ENCODE data around the gene GNAL. TPM values are rescaled to one million over a fixed set of nuclear protein-coding genes. Genes with fewer than 3 reads are reported as not detected.

GNAL gene
- total and polyA plus RNA-seq, 2 experiments from 2014 or later = 7.5 to 21.6 TPM

GRCh38 chr18:11695736-11696135, 6.7 kb downstream of the GNAL start:
- Histone ChIP-seq H3K27me3 (ENCODE audit: insufficient read depth) (peaks cover 8% of the 10 kb centered on the region; the same call in 1 of the 2 replicates), H3F3A (replicated peaks; ENCODE audit: low read depth) (no peaks in the 10 kb centered on the region), H4K20me1 (replicated peaks; ENCODE audit: insufficient read depth) (no peaks in the 10 kb centered on the region), H3K27ac (ENCODE audit: low read depth) (no peak overlapping the region), H3K4me3 (no peak overlapping the region), H3K9me2 (ENCODE audit: insufficient read depth) (peaks cover 4% of the 10 kb centered on the region; the same call in 1 of the 2 replicates), H3K4me1 (ENCODE audit: insufficient read depth) (no peaks in the 10 kb centered on the region), H3K36me3 (ENCODE audit: insufficient read depth) (no peaks in the 10 kb centered on the region), H3K4me2 (no peak overlapping the region), H3K79me2 (replicated peaks; ENCODE audit: insufficient read depth) (no peaks in the 10 kb centered on the region), H2AFZ (no peak overlapping the region)
- Mint-ChIP-seq H3K9me3 (no peaks in the 10 kb centered on the region), H3K27ac (no peak overlapping the region), H3K36me3 (ENCODE audit: low read depth) (no peaks in the 10 kb centered on the region), H3K4me3 (no peak overlapping the region), H3K4me1 (no peaks in the 10 kb centered on the region; the same call in 1 of the 3 replicates), H3K27me3 (ENCODE audit: insufficient read depth, low read depth, poor library complexity) (peaks cover 7% of the 10 kb centered on the region)
- TF ChIP-seq REST (IDR thresholded peaks at IDR 0.05; ENCODE audit: unreplicated experiment) (no peak), POLR2AphosphoS5 (IDR thresholded peaks at IDR 0.05; ENCODE audit: low read depth) (no peak), ZNF331 (CRISPR knock-in tag; IDR thresholded peaks at IDR 0.05; ENCODE audit: low read depth) (no peak), ZNF114 (CRISPR knock-in tag; IDR thresholded peaks at IDR 0.05) (no peak), JUNB (IDR thresholded peaks at IDR 0.05; ENCODE audit: unreplicated experiment) (no peak), STAT1 (IDR thresholded peaks at IDR 0.05; ENCODE audit: unreplicated experiment) (no peak), NANOG (IDR thresholded peaks at IDR 0.05; ENCODE audit: borderline replicate concordance) (no peak), EZH2phosphoT487 (IDR thresholded peaks at IDR 0.05; ENCODE audit: unreplicated experiment) (no peak), CREB1 (CRISPR knock-in tag; IDR thresholded peaks at IDR 0.05; ENCODE audit: low read depth) (no peak)
- DNase-seq (ENCODE audit: low spot score) = no peak
- ATAC-seq = no peak

- Mint-ChIP-seq H3K4me1 (no peaks in the 10 kb centered on the region; the same call in 1 of the 3 replicates), H3K4me3 (no peak overlapping the region), H3K36me3 (ENCODE audit: low read depth) (no peaks in the 10 kb centered on the region), H3K9me3 (no peaks in the 10 kb centered on the region), H3K27me3 (ENCODE audit: insufficient read depth, low read depth, poor library complexity) (peaks cover 8% of the 10 kb centered on the region), H3K27ac (no peak overlapping the region)
- no peaks in the 10 kb centered on the region for H3K36me3 ChIP-seq (ENCODE audit: insufficient read depth)
- H3K27me3 ChIP-seq (ENCODE audit: insufficient read depth) = peaks cover 8% of the 10 kb centered on the region; the same call in 1 of the 2 replicates
- no peak overlapping the region for H3K4me2 ChIP-seq
- H2AFZ ChIP-seq = no peak overlapping the region
- H3K79me2 ChIP-seq (replicated peaks; ENCODE audit: insufficient read depth) = no peaks in the 10 kb centered on the region
- no peak overlapping the region for H3K27ac ChIP-seq (ENCODE audit: low read depth)
- no peak overlapping the region for H3K4me3 ChIP-seq
- no peak for ATAC-seq
- H3F3A ChIP-seq (replicated peaks; ENCODE audit: low read depth) = no peaks in the 10 kb centered on the region
- H3K4me1 ChIP-seq (ENCODE audit: insufficient read depth) = no peaks in the 10 kb centered on the region
- H4K20me1 ChIP-seq (replicated peaks; ENCODE audit: insufficient read depth) = no peaks in the 10 kb centered on the region
- DNase-seq (ENCODE audit: low spot score) = no peak
- peaks cover 4% of the 10 kb centered on the region; the same call in 1 of the 2 replicates for H3K9me2 ChIP-seq (ENCODE audit: insufficient read depth)
- no peak for TF ChIP-seq CTCF (conservative IDR thresholded peaks at IDR 0.05; ENCODE audit: low read depth in 2 of 2)
- no peak for TF ChIP-seq POLR2AphosphoS5 (IDR thresholded peaks at IDR 0.05; ENCODE audit: low read depth)
- no peak for TF ChIP-seq ZNF331 (CRISPR knock-in tag; IDR thresholded peaks at IDR 0.05; ENCODE audit: low read depth)
- TF ChIP-seq EZH2 (IDR thresholded peaks at IDR 0.05; ENCODE audit: low read depth, unreplicated experiment) = no peak
- no peak for TF ChIP-seq CREB1 (CRISPR knock-in tag; IDR thresholded peaks at IDR 0.05; ENCODE audit: low read depth)
- TF ChIP-seq NANOG (IDR thresholded peaks at IDR 0.05; ENCODE audit: borderline replicate concordance) = no peak
- no peak for TF ChIP-seq ZNF114 (CRISPR knock-in tag; IDR thresholded peaks at IDR 0.05)
- TF ChIP-seq EZH2phosphoT487 (IDR thresholded peaks at IDR 0.05; ENCODE audit: unreplicated experiment) = no peak
- no peak for TF ChIP-seq STAT1 (IDR thresholded peaks at IDR 0.05; ENCODE audit: unreplicated experiment)
- TF ChIP-seq ETS1 (IDR thresholded peaks at IDR 0.05) = no peak
- TF ChIP-seq REST (IDR thresholded peaks at IDR 0.05; ENCODE audit: unreplicated experiment) = no peak
Measured at GRCh38 chr18:11696451-11696850, 7.4 kb downstream of the GNAL start.

Measured in GM23338 (cell line).